GM21723 (cell line): Measurements from ENCODE around the gene PNPLA5.
"Not testable (repeated sequence)": the region's sequence is repeated elsewhere in the genome, so short reads cannot be mapped to it uniquely, and the experiment has no call there.

Source experiments
- ATAC-seq: cut with Tn5 transposase; IDR thresholded peaks from one replicate; pipeline ENCODE4 v1.9.1; 2021; ENCODE audit warnings: mild to moderate bottlenecking, moderate library complexity; ENCODE audit not compliant: unreplicated experiment

The PNPLA5 gene

DNA sequence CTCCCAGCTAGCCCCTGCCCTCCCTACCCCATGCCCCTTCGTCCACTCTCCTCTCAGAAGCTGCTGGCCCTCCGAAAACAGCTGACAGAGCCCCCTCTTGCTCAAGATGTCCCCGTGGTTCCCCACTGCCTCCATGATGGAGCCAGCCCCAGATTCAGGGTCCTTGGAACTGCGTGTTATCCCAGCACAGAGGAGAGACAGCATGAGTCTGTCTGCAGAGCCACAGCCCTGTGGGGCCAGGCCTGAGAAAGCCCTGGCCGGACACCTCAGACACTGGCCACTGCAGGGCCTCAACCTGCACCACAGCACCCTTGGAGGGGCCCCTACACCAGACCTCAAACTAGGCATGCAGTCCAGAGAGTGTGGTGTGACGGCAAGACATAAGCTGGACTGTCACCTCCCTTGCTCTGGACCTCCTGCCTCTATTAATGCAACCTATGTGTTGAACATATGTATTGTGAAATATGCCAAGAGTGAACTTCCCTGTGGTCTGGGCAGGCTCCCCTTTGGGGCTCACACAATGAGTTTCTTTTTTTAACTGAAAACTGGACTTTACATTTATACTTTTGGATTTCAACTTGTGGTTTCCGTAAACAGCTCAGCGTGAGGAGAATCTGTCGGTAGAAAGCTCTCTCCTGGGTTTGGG lies 9.6 kb downstream of the PNPLA5 start:
- no peak for ATAC-seq

GRCh38 chr22:43881091-43882061 lies 10.4 kb downstream of the PNPLA5 start:
- no peak for ATAC-seq

GRCh38 chr22:43880541-43880991 lies 11.2 kb downstream of the PNPLA5 start:
- ATAC-seq: no peak

- ATAC-seq: no peak
Observed at GRCh38 chr22:43879901-43880540, 11.8 kb downstream of the PNPLA5 start.

DNA sequence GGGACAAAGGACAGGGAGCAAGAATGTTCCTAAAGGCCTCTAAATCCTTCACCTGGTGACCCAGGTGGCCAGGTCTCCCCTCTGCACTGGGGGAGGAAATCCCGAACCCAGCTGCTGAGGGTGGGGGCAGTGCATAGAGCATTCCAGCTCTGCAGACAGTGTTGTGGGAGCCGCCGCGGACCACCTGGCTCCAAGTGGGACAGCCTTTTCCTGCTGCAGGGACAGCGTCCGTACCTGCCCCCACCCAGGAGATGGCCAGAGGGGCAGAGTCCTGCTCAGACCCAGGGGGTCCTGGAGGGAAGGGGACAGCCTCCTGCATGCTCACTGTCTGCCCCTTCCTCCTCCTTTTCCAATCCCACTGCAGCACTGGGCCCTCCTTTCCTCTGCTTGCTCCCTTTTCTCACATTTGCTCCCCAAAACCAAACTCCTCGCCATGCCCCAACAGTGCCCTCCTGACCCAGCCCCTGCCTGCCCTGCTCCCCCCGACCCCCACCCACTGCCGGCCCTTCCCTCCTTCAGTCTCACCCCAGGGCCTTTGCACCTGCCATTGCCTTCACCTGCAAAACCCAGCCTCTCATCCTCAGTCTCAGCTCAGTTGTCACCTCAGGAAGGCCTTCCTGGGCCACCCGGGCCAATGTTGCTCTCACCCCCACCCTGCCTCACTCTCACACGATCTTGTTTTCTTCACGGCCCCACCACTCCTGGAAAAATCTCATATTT lies 12.8 kb downstream of the PNPLA5 start:
- no peak for ATAC-seq

- no peak for ATAC-seq
Observed at GRCh38 chr22:43878079-43878795, 13.6 kb downstream of the PNPLA5 start.

DNA sequence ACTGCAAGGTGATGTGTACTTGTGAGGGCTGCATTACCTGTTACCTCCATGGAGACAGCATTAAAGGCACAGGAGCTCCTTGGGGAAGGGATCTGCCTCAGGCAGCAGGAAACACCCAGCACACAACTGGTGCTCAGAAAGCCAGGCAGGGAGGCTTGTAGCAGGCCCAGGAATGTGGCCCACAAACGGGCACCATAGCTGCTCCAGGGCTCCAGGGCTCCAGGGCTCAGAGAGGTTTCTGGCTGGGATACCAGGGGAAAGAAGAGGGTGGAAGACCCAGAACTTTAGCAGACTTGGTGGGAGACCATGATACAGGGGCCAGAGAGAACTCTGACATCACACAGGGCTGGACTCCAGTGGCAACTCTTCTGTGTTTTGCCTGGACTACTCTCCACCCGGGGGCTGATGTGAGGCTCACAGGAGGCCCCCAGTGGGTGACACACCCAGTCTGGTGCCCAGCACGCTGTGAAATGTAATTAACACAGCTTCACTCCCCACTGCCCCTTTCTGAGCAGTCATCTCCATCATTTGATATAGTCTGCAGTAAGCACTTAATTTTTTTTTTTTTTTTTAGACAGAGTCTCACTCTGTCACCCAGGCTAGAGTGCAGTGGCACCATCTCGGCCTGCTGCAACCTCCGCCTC lies 14.8 kb downstream of the PNPLA5 start:
- no peak for ATAC-seq

DNA sequence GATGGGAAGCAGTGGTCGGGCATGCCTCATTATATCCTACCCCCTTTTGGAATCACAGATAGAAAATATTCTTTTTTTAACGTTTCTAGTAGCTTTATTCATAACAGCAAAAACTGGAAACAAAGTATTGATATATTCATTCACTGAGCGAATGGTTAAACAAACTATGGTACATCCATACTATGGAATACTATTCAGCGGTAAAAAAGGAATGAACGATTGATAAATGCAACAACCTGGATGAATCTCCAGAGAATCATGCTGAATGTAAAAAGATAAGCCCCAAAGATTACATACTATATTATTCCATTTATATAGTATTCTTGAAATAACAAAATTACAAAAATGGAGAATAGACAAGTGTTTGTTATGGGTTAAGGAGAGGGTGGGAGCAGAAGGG lies 22.0 kb downstream of the PNPLA5 start:
- ATAC-seq: no peak

- not testable (repeated sequence) for ATAC-seq
Observed at GRCh38 chr22:43869001-43869400, 22.8 kb downstream of the PNPLA5 start.

- no peak for ATAC-seq
Observed at GRCh38 chr22:43867839-43868635, 23.8 kb downstream of the PNPLA5 start.

DNA sequence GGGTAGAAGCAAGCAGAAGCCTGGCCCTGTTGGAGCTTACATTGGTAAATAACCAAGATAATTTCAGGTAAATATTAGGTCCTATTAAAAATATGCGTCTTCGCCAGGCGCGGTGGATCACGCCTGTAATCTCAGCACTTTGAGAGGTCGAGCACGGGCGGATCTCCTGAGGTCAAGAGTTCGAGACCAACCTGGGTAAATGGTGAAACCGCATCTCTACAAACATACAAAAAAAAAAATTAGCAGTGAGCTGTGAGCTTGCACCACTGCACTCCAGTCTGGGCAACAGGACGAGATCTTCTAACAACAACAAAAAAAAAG lies 29.0 kb downstream of the PNPLA5 start:
- no peak for ATAC-seq

DNA sequence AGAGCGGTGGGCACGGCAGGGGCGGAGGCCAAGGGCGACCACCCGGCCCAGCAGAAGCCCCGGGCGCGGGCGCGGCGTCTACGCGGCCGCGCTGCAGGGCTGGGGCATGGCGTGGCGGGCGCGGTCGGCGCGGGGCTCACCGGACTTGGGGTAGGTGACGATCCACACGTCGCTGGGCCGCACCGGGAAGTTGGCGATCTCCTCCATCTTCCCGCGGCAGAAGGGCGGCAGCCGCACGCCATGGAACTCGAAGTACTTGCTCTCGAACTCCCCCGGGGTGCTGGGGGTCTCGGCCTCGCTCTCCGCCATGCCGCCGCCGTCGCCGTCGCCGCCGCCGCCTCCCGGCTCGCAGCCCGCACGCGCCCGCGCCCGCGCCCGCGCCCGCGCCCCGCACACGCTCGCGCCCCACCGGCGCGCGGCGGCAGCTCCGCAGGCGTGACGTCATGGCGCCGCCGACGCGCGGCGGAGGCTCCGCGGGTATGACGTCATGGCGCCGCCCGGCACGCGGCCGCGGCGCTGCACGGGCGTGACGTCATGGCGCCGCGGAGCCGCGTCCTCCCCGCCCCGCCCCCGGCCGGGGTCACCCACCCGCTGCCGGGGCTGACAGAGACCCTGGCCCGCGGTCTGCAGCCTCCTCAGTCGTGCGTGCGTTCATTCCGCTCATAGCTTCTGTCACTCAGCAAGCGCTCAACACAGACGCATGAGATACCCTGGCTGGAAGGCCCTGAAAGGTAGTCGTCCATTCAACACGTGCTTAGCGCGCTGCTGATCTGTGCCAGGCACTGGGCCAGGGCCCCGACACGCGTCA lies 29.5 kb downstream of the PNPLA5 start, which contains the start of gene SULT4A1:
Gene SULT4A1 (minus strand): TSS at position 440 of the 808 bp plus-strand sequence. CDS start 131 bp downstream, at position 309.
- no peak for ATAC-seq

DNA sequence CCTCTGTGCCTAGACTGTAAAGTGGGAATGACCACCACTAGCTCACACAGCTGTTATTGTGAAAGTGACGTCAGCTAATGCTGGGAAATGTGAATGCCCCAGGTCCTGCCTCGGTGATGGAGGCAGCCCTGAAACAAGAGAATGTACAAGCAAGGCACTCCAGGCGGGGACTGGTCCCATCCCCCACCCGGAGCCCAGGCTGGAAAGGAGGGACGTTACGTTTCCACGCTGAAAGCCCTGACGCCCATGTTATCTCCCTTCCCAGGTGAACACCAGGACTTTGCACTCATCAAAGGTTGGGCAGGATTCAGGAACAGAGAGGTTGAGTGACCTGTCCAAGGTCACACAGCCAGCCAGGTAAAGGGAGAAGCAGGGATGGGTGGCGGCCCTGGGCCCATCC lies 30.3 kb downstream of the PNPLA5 start:
- ATAC-seq: no peak

DNA sequence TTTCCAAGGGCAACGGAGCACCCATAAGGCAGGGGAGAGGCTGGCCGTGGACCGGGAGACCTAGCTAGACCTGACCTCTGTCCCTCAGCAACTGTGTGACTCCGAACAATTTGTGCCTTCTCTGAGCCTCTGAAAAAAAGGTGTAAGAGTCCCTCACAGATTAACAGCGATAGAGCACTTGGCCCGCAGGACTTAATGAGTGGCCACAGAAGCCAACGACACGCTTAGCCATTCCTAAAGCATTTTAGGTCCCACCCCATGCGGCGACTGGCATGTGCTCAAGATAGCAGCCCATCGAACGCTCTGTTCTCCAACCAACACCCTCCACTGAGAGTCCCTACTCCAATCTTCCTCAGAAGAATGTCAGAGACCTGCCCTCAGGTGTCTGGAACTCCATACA lies 31.0 kb downstream of the PNPLA5 start:
- ATAC-seq: no peak

- no peak for ATAC-seq
Observed at GRCh38 chr22:43860126-43860525, 31.7 kb downstream of the PNPLA5 start.

DNA sequence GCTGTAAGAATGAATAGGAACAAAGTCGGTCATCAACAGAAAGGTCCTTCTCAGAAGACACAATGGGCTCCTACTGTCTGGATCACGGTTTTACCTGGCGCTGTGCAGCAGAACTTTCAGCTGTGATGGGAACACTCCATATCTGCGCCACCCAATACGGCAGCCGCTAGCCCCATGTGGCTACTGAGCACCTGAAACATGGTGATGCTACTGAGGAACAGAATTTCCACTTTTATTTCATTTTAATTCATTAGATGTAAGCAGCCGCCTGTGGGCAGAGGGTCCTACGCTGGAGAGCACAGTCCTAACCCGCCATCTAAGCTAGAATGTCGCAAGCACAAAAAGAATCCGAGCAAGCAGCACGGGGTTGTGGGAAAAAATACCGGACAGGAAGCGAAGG lies 32.2 kb downstream of the PNPLA5 start:
- ATAC-seq: no peak

GRCh38 chr22:43859176-43859575 lies 32.6 kb downstream of the PNPLA5 start:
- ATAC-seq: no peak
